Measurements from ENCODE around the gene G6PC3. TPM values are rescaled to one million over a fixed set of nuclear protein-coding genes. Genes with fewer than 3 reads are reported as not detected.

The G6PC3 gene
- total RNA-seq, 1 donor from 2014 or later: 63.2 TPM

- Mint-ChIP-seq H3K27ac (peak overlapping the region; percentile 96), H3K4me1 (peaks cover 35% of the 10 kb centered on the region), H3K36me3 (peaks cover 8% of the 10 kb centered on the region), H3K9me3 (no peaks in the 10 kb centered on the region), H3K27me3 (ENCODE audit: low read depth) (no peaks in the 10 kb centered on the region), H3K4me3 (peak overlapping the region; percentile 91)
- no peak for DNase-seq (ENCODE audit: low spot score in 2 of 2, unreplicated experiment in 2 of 2)
- TF ChIP-seq, protein P1, sequence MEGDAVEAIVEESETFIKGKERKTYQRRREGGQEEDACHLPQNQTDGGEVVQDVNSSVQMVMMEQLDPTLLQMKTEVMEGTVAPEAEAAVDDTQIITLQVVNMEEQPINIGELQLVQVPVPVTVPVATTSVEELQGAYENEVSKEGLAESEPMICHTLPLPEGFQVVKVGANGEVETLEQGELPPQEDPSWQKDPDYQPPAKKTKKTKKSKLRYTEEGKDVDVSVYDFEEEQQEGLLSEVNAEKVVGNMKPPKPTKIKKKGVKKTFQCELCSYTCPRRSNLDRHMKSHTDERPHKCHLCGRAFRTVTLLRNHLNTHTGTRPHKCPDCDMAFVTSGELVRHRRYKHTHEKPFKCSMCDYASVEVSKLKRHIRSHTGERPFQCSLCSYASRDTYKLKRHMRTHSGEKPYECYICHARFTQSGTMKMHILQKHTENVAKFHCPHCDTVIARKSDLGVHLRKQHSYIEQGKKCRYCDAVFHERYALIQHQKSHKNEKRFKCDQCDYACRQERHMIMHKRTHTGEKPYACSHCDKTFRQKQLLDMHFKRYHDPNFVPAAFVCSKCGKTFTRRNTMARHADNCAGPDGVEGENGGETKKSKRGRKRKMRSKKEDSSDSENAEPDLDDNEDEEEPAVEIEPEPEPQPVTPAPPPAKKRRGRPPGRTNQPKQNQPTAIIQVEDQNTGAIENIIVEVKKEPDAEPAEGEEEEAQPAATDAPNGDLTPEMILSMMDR (IDR thresholded peaks at IDR 0.05; ENCODE audit: unreplicated experiment): no peak
Measured at GRCh38 chr17:44071198-44071520, 624 bp downstream of the G6PC3 start.

GRCh38 chr17:44071772-44072171 lies 1.2 kb downstream of the G6PC3 start:
- Mint-ChIP-seq H3K4me3 (peak overlapping the region; percentile 91), H3K27ac (peak overlapping the region; percentile 96), H3K27me3 (ENCODE audit: low read depth) (no peaks in the 10 kb centered on the region), H3K9me3 (no peaks in the 10 kb centered on the region), H3K4me1 (peaks cover 31% of the 10 kb centered on the region), H3K36me3 (peaks cover 12% of the 10 kb centered on the region)
- no peak for DNase-seq (ENCODE audit: low spot score in 2 of 2, unreplicated experiment in 2 of 2)
- TF ChIP-seq, protein P1 (IDR thresholded peaks at IDR 0.05; ENCODE audit: unreplicated experiment): no peak

DNA sequence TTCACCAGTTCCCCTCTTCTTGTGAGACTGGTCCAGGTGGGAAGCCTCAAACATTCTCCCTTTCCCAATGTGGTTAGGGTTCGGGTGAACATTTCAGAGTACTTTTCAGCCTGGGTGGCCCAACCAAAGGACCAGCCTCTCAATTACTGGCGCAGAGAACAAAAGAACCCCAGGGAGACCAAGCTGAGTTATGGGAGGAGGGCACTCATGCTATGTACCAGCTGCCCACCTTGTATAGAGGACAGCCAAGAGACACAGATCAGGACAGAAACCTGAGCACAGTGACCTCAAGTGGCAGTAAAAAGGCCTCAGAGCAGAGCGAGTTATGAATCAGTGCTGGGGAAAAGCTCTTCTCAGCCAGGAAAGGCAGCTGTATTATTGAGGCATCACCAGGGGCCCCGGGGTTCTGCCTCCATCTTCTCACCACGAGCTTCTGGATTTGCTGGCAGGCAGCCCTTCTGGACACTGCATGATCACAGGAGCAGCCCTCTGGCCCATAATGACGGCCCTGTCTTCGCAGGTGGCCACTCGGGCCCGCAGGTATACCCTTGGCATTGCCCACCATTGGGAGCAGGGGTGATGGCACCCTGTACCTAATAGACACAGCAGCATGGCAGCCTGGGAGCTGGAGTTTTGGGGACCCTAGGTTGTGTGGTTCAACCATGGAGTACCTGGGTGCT lies 3.8 kb downstream of the G6PC3 start:
- no peak overlapping the region for H3K4me3 Mint-ChIP-seq
- H3K4me1 Mint-ChIP-seq: peaks cover 25% of the 10 kb centered on the region
- H3K27ac Mint-ChIP-seq: no peak overlapping the region
- DNase-seq (ENCODE audit: low spot score in 2 of 2, unreplicated experiment in 2 of 2): no peak
- no peaks in the 10 kb centered on the region for H3K27me3 Mint-ChIP-seq (ENCODE audit: low read depth)
- H3K9me3 Mint-ChIP-seq: no peaks in the 10 kb centered on the region
- TF ChIP-seq, protein P1 (IDR thresholded peaks at IDR 0.05; ENCODE audit: unreplicated experiment): no peak
- H3K36me3 Mint-ChIP-seq: peaks cover 15% of the 10 kb centered on the region

DNA sequence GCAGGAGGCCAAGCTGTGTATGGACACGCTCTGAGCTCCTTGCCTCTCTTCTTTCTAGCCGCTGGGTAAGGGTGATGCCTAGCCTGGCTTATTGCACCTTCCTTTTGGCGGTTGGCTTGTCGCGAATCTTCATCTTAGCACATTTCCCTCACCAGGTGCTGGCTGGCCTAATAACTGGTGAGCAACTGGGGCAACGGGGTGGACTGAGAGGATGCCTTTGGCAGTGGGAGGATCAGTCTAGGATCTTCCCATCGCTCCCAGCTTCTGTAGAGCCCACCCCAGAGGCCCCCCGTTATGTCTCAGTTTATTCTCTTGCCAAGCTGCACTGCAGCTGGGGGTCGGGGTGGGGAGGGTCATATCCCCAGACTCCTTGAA lies 4.4 kb downstream of the G6PC3 start:
- peaks cover 17% of the 10 kb centered on the region for H3K36me3 Mint-ChIP-seq
- TF ChIP-seq, protein P1 (IDR thresholded peaks at IDR 0.05; ENCODE audit: unreplicated experiment): no peak

DNA sequence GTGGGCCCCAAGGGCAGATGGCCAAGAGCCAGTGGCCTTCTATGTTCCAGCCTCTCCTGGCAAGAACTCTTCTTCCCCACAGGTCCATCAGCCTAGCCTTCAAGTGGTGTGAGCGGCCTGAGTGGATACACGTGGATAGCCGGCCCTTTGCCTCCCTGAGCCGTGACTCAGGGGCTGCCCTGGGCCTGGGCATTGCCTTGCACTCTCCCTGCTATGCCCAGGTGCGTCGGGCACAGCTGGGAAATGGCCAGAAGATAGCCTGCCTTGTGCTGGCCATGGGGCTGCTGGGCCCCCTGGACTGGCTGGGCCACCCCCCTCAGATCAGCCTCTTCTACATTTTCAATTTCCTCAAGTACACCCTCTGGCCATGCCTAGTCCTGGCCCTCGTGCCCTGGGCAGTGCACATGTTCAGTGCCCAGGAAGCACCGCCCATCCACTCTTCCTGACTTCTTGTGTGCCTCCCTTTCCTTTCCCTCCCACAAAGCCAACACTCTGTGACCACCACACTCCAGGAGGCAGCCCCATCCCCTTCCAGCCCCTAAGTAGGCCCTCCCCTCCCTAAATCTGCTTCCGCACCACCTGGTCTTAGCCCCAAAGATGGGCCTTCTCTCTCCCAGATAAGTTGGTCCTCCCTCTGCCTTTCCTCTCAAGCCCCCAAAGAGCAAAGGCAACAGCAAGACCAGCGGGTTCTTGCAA lies 5.2 kb downstream of the G6PC3 start:
- no peak for DNase-seq (ENCODE audit: low spot score in 2 of 2, unreplicated experiment in 2 of 2)
- TF ChIP-seq, protein P1 (IDR thresholded peaks at IDR 0.05; ENCODE audit: unreplicated experiment): no peak
- H3K27me3 Mint-ChIP-seq (ENCODE audit: low read depth): no peaks in the 10 kb centered on the region
- H3K27ac Mint-ChIP-seq: no peak overlapping the region
- peaks cover 22% of the 10 kb centered on the region for H3K36me3 Mint-ChIP-seq
- peaks cover 16% of the 10 kb centered on the region for H3K4me1 Mint-ChIP-seq
- no peak overlapping the region for H3K4me3 Mint-ChIP-seq
- no peaks in the 10 kb centered on the region for H3K9me3 Mint-ChIP-seq

More for the DNA sequence above, 4.4 kb downstream of the G6PC3 start:
- no peaks in the 10 kb centered on the region for H3K27me3 Mint-ChIP-seq (ENCODE audit: low read depth)
- no peak for DNase-seq (ENCODE audit: low spot score in 2 of 2, unreplicated experiment in 2 of 2)
- H3K4me3 Mint-ChIP-seq: no peak overlapping the region
- no peaks in the 10 kb centered on the region for H3K9me3 Mint-ChIP-seq
- H3K27ac Mint-ChIP-seq: no peak overlapping the region
- peaks cover 22% of the 10 kb centered on the region for H3K4me1 Mint-ChIP-seq

Data from mesothelial cell of epicardium (in vitro differentiated cells).